GM12878 (cell line): ENCODE data around the gene P3H3. TPM values are rescaled to one million over a fixed set of nuclear protein-coding genes. Genes with fewer than 3 reads are reported as not detected.
A peak's percentile ranks its signal among the peaks of the same experiment; 100 is the strongest.

ENCODE experiments used
- ATAC-seq: fragments of 200-7000 bp; cut with Tn5 transposase; 3 replicates; pipeline ENCODE4 v1.9.1; 2020; ENCODE audit warnings: mild to moderate bottlenecking, moderate library complexity
- BruUV-seq: library from RNA; stranded (reverse); fragments of 400-500 nt; replicated peaks from 2 replicates; lab custom pipeline; 2021; lab: Mats Ljungman, UMichigan
- CTCF ChIA-PET: fragments of 300-600 bp; sonication (Branson Sonifier 250); formaldehyde crosslinking; extraction: SDS; loops from one replicate; lab custom pipeline; 2021; ENCODE audit warnings: inconsistent platforms; lab: Yijun Ruan, JAX
- POLR2A ChIA-PET: fragments of 350-600 bp; formaldehyde crosslinking; extraction: SDS; loops from one replicate; lab custom pipeline; 2021; ENCODE audit warnings: inconsistent platforms; lab: Charles Lee
- RAD21 ChIA-PET: fragments of 300-600 bp; sonication (Branson Sonifier 250); formaldehyde crosslinking; loops from one replicate; lab custom pipeline; 2023; ENCODE audit warnings: antibody characterized with exemption; ENCODE audit not compliant: unreplicated experiment; lab: Charles Lee
- SMC1A ChIA-PET: fragments of 300-600 bp; sonication (Branson Sonifier 250); formaldehyde crosslinking; loops from one replicate; lab custom pipeline; 2023; ENCODE audit not compliant: unreplicated experiment, uncharacterized antibody; lab: Charles Lee
- DNase-seq: peaks from one replicate; pipeline ENCODE4 v3.0.0-alpha.2; 2011; ENCODE audit warnings: low read depth, low spot score
- FAIRE-seq: peaks from 3 replicates; lab custom pipeline; 2011; peaks lifted over from hg19 to GRCh38; lab: Jason Lieb, UNC
- H2AFZ ChIP-seq: 2 replicates; pipeline ENCODE4 v1.6.0; 2011; ENCODE audit warnings: low read depth, low read length, control low read depth; ENCODE audit not compliant: control insufficient read depth
- H3K27ac ChIP-seq: 2 replicates; pipeline ENCODE4 v1.5.1; 2011; ENCODE audit warnings: control low read depth; ENCODE audit not compliant: control insufficient read depth, insufficient read depth
- H3K27me3 ChIP-seq, 2 experiments: replicated peaks in 1 of 2; 2 replicates each; pipeline versions ENCODE4 v1.6.0 to v1.6.1; 2011; ENCODE audit warnings: low read length in 1 of 2; ENCODE audit not compliant: control insufficient read depth in 2 of 2, insufficient read depth in 2 of 2
- H3K36me3 ChIP-seq, 2 experiments: 2 replicates each; pipeline ENCODE4 v1.5.1; 2011; ENCODE audit warnings: low read length in 1 of 2; ENCODE audit not compliant: control insufficient read depth in 2 of 2, insufficient read depth in 2 of 2
- H3K4me1 ChIP-seq: 2 replicates; pipeline ENCODE4 v1.6.1; 2011; ENCODE audit warnings: mild to moderate bottlenecking, low read length, moderate library complexity, mixed read lengths; ENCODE audit not compliant: control insufficient read depth, insufficient read depth
- H3K4me2 ChIP-seq: 2 replicates; pipeline ENCODE4 v1.6.0; 2011; ENCODE audit warnings: control low read depth; ENCODE audit not compliant: control insufficient read depth, insufficient read depth
- H3K4me3 ChIP-seq: fragments of 200-600 bp; sonication (generic); 2 replicates; pipeline ENCODE4 v1.5.1; 2016
- H3K79me2 ChIP-seq: 2 replicates; pipeline ENCODE4 v1.6.0; 2011; ENCODE audit warnings: low read length; ENCODE audit not compliant: control insufficient read depth, insufficient read depth
- H3K9ac ChIP-seq: 2 replicates; pipeline ENCODE4 v1.8.0; 2011; ENCODE audit warnings: low read length, control low read depth, mixed read lengths; ENCODE audit not compliant: control insufficient read depth, insufficient read depth
- H3K9me3 ChIP-seq: replicated peaks from 3 replicates; pipeline ENCODE4 v1.5.1; 2011; ENCODE audit warnings: mild to moderate bottlenecking, low read length; ENCODE audit not compliant: control insufficient read depth, insufficient read depth
- H4K20me1 ChIP-seq: 2 replicates; pipeline ENCODE4 v1.6.0; 2011; ENCODE audit not compliant: control insufficient read depth, insufficient read depth
- BCL3 ChIP-seq: IDR thresholded peaks from 2 replicates; pipeline ENCODE4 v1.6.1; 2011; ENCODE audit warnings: borderline replicate concordance, low read depth, mild to moderate bottlenecking, moderate library complexity, low read length; ENCODE audit not compliant: insufficient read depth, poor library complexity, severe bottlenecking
- NFYA ChIP-seq: IDR thresholded peaks from 2 replicates; pipeline ENCODE4 v1.6.1; 2011; ENCODE audit warnings: low read depth, mild to moderate bottlenecking, low read length, improper control_type of control experiment, borderline replicate concordance
- WGBS: methylation state at CpG from one replicate; pipeline ENCODE4 v1.1.6; 2016; ENCODE audit warnings: low lambda C conversion rate; ENCODE audit not compliant: insufficient replicate concordance, insufficient coverage; ENCODE audit errors: missing lambda C conversion rate; 5-methylcytosine and 5-hydroxymethylcytosine counted together
- in situ Hi-C: fragments of 300-500 bp; cut with MboI; formaldehyde crosslinking; loops from 9 replicates; pipeline ENCODE4 v1.14.3; 2018; ENCODE audit warnings: mixed read lengths
- intact Hi-C: fragments of 100-400 bp; cut with micrococcal nuclease; formaldehyde crosslinking; loops from one replicate; pipeline ENCODE4 v1.14.2; 2022; ENCODE audit not compliant: unreplicated experiment
- polyA plus RNA-seq, 11 experiments: library from polyadenylated mRNA; depleted of rRNA in 4 of 11; unstranded in 6 of 11; stranded (reverse) in 5 of 11; fragments of >200 nt; fragmentation: Nextera tagmentation in 4 of 11; fragmentation: Illumina TruSeq in 1 of 11; extraction: Ambion mirVana in 4 of 11; extraction: Trizol in 1 of 11; gene quantifications; 1 replicate in 1 of 11; 2 replicates in 10 of 11; pipeline versions ENCODE4 v1.2.1 to v1.2.3, GENCODE V29; 2011 to 2016; ENCODE audit warnings: inconsistent platforms in 2 of 11, missing spikeins in 2 of 11, low read depth in 1 of 11
- total RNA-seq, 4 experiments: library from RNA; depleted of rRNA in 3 of 4; stranded (reverse); fragments of >200 nt in 3 of 4; fragmentation: Illumina TruSeq in 1 of 4; extraction: Trizol in 1 of 4; gene quantifications; 2 replicates each; pipeline versions ENCODE4 v1.2.1 to v1.2.3, GENCODE V29; 2013 to 2021

Gene P3H3
- total and polyA plus RNA-seq, 10 of the 15 experiments (the other 5 are each of a cell fraction or from before 2014, with no cell fraction given): 0.03 to 0.21 (median 0.05) TPM; not detected in 7

GRCh38 chr12:6782119-6782518, 46.1 kb upstream of the P3H3 start:
- Histone ChIP-seq H3K36me3 (no peaks in the 10 kb centered on the region), H3K27me3 (no peaks in the 10 kb centered on the region), H3K27ac (no peak overlapping the region), H3K4me3 (no peak overlapping the region), H4K20me1 (no peaks in the 10 kb centered on the region), H3K4me2 (no peak overlapping the region), H2AFZ (no peak overlapping the region), H3K79me2 (no peaks in the 10 kb centered on the region), H3K9me3 (no peaks in the 10 kb centered on the region), H3K9ac (no peak overlapping the region), H3K4me1 (peaks cover 12% of the 10 kb centered on the region; the same call in 1 of the 2 replicates)
- ChIA-PET SMC1A (interaction anchor here (0.8 to 6.6 kb wide), 5 partner anchors 10 to 88 kb away, joined by 3 to 84 read pairs (median 3); partner anchors contain the start of genes MLF2 and PTMS), RAD21 (interaction anchor here (0.9 to 5.4 kb wide), 3 partner anchors 29 to 87 kb away, joined by 3 to 42 read pairs (median 3); partner anchors contain the start of genes MLF2 and P3H3), POLR2A (interaction anchor here (0.6 to 1.1 kb wide), 3 partner anchors 10 to 36 kb away, joined by 4 to 6 read pairs (median 5); no protein-coding TSS in a partner anchor), CTCF (interaction anchor here (1.1 to 12.7 kb wide), 7 partner anchors 12 to 228 kb away, joined by 3 to 221 read pairs (median 5); partner anchors contain the start of gene MLF2)
- intact Hi-C loops (no loop called here), in situ Hi-C loops (no loop called here)
- BruUV-seq: no TSS peak
- WGBS: 61% methylated on average over 6 of the region's 6 CpGs
- ATAC-seq (no peak), FAIRE-seq (no peak), DNase-seq (no peak)
- TF ChIP-seq NFYA (no peak), BCL3 (peak; percentile 61)
